ENCODE data around the gene C3.

DNA sequence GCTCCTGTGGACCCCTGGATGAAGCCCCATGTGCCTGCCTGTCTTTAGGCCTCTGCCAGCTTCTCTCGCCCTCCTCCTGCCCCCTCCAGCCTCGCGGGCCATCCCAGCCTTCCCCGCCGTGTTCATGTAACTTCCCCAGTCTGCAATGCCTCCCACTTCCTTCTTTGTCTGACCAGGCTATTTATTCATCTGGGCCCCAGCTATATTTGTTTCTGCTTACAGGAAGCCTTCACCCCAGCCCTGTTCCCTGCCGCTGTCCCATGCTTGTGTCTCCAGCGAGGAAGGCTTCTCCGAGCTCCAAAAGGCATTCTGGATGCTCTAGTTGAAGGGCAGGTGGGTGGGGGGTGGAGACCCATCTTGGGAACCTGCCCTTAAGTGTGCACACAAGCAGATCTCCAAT, 7.9 kb upstream of the C3 start:
- TF ChIP-seq CTCF (IDR thresholded peaks at IDR 0.05; ENCODE audit: poor library complexity) (no peak), EZH2phosphoT487 (IDR thresholded peaks at IDR 0.05; ENCODE audit: low read depth, severe bottlenecking, unreplicated experiment) (no peak)

All from hepatocyte (in vitro differentiated cells).